Gastrocnemius medialis (tissue), 4 donors: ENCODE measurements around the gene DNAJB11.

Experiments used
- CTCF ChIP-seq, 5 experiments: fragments of 450-650 bp in 3 of 5; fragments of 200-600 bp in 2 of 5; sonication (generic) in 2 of 5; IDR thresholded peaks in 4 of 5; conservative IDR thresholded peaks in 1 of 5; 1 replicate in 4 of 5; 2 replicates in 1 of 5; pipeline ENCODE4 v1.5.1; 2016 to 2019; ENCODE audit warnings: antibody characterized with exemption in 5 of 5, mild to moderate bottlenecking in 3 of 5, moderate library complexity in 3 of 5
- POLR2A ChIP-seq, 2 donors: fragments of 450-650 bp; IDR thresholded peaks; one replicate each; pipeline ENCODE4 v1.6.1; 2017; ENCODE audit warnings: antibody characterized with exemption in 2 of 2, mild to moderate bottlenecking in 2 of 2, moderate library complexity in 2 of 2

GRCh38 chr3:186592682-186593081, 22.2 kb downstream of the DNAJB11 start:
- TF ChIP-seq CTCF (IDR thresholded peaks at IDR 0.05 in 4 of 5, conservative IDR thresholded peaks at IDR 0.05 in 1 of 5) (no peak), POLR2A (IDR thresholded peaks at IDR 0.05) (no peak)
